Liver (tissue), 9 donors: ENCODE measurements around the gene TNS1. TPM values are rescaled to one million over a fixed set of nuclear protein-coding genes. Genes with fewer than 3 reads are reported as not detected.

Source experiments
- DNase-seq: peaks from one replicate; pipeline ENCODE4 v3.0.0-alpha.2; 2017; ENCODE audit warnings: low spot score
- H3K27ac ChIP-seq, 2 donors: one replicate each; pipeline ENCODE4 v1.7.0; 2013; ENCODE audit warnings: inconsistent platforms in 2 of 2, low read length in 2 of 2, control low read depth in 1 of 2, low read depth in 1 of 2, mild to moderate bottlenecking in 1 of 2
- H3K27me3 ChIP-seq, 4 donors: one replicate each; pipeline versions ENCODE4 v1.6.1 to v1.7.0; 2013; ENCODE audit warnings: low read length in 3 of 4, inconsistent platforms in 1 of 4, mild to moderate bottlenecking in 1 of 4, moderate library complexity in 1 of 4; ENCODE audit not compliant: control insufficient read depth in 4 of 4, insufficient read depth in 4 of 4
- H3K36me3 ChIP-seq, 4 donors: one replicate each; pipeline versions ENCODE4 v1.6.1 to v1.7.0; 2013; ENCODE audit warnings: low read length in 3 of 4, mild to moderate bottlenecking in 3 of 4, low read depth in 1 of 4, moderate library complexity in 1 of 4; ENCODE audit not compliant: control insufficient read depth in 4 of 4, insufficient read depth in 3 of 4
- H3K4me1 ChIP-seq, 4 donors: one replicate each; pipeline versions ENCODE4 v1.6.1 to v1.7.0; 2013; ENCODE audit warnings: low read length in 3 of 4, mild to moderate bottlenecking in 3 of 4, moderate library complexity in 1 of 4; ENCODE audit not compliant: control insufficient read depth in 4 of 4, insufficient read depth in 4 of 4
- H3K4me3 ChIP-seq, 3 donors: one replicate each; pipeline versions ENCODE4 v1.6.1 to v1.7.0; 2013; ENCODE audit warnings: low read length in 3 of 3, control low read depth in 1 of 3, low read depth in 1 of 3, mild to moderate bottlenecking in 1 of 3
- H3K9ac ChIP-seq, 2 donors: one replicate each; pipeline ENCODE4 v1.7.0; 2013; ENCODE audit warnings: low read length in 2 of 2, mild to moderate bottlenecking in 2 of 2, moderate library complexity in 2 of 2, control low read depth in 1 of 2, low read depth in 1 of 2
- H3K9me3 ChIP-seq, 4 donors: one replicate each; pipeline versions ENCODE4 v1.6.1 to v1.7.0; 2013; ENCODE audit warnings: low read length in 3 of 4; ENCODE audit not compliant: control insufficient read depth in 4 of 4
- EGR1 ChIP-seq, 2 donors: IDR thresholded peaks; 2 replicates each; pipeline ENCODE4 v1.6.1; 2016 to 2018; ENCODE audit warnings: antibody characterized with exemption in 2 of 2, low read depth in 2 of 2
- FOXA1 ChIP-seq: IDR thresholded peaks from 2 replicates; pipeline ENCODE4 v1.6.1; 2016; ENCODE audit warnings: antibody characterized with exemption
- FOXA2 ChIP-seq: IDR thresholded peaks from 2 replicates; pipeline ENCODE4 v1.6.1; 2016; ENCODE audit warnings: antibody characterized with exemption
- GABPA ChIP-seq, 2 donors: IDR thresholded peaks in 1 of 2; conservative IDR thresholded peaks in 1 of 2; 2 replicates each; pipeline ENCODE4 v1.6.1; 2016; ENCODE audit warnings: antibody characterized with exemption in 2 of 2, mild to moderate bottlenecking in 1 of 2, moderate library complexity in 1 of 2
- HNF4A ChIP-seq, 2 donors: conservative IDR thresholded peaks; 2 replicates each; pipeline ENCODE4 v1.6.1; 2016; ENCODE audit warnings: antibody characterized with exemption in 2 of 2, mild to moderate bottlenecking in 2 of 2
- HNF4G ChIP-seq: IDR thresholded peaks from 2 replicates; pipeline ENCODE4 v1.6.1; 2016; ENCODE audit warnings: antibody characterized with exemption
- JUND ChIP-seq, 2 donors: IDR thresholded peaks; 2 replicates each; pipeline ENCODE4 v1.6.1; 2016; ENCODE audit warnings: antibody characterized with exemption in 2 of 2
- NR2F2 ChIP-seq: IDR thresholded peaks from 2 replicates; pipeline ENCODE4 v1.6.1; 2016; ENCODE audit warnings: antibody characterized with exemption
- RAD21 ChIP-seq, 2 donors: IDR thresholded peaks; 2 replicates each; pipeline ENCODE4 v1.6.1; 2016; ENCODE audit warnings: antibody characterized with exemption in 2 of 2, mild to moderate bottlenecking in 2 of 2
- RXRA ChIP-seq, 2 donors: IDR thresholded peaks; 2 replicates each; pipeline ENCODE4 v1.6.1; 2017 to 2018; ENCODE audit warnings: antibody characterized with exemption in 2 of 2, mild to moderate bottlenecking in 1 of 2
- SP1 ChIP-seq: IDR thresholded peaks from 2 replicates; pipeline ENCODE4 v1.6.1; 2018; ENCODE audit warnings: antibody characterized with exemption, mild to moderate bottlenecking
- TAF1 ChIP-seq: conservative IDR thresholded peaks from 2 replicates; pipeline ENCODE4 v1.6.1; 2016; ENCODE audit warnings: antibody characterized with exemption, mild to moderate bottlenecking
- YY1 ChIP-seq: IDR thresholded peaks from 2 replicates; pipeline ENCODE4 v1.6.1; 2016; ENCODE audit warnings: antibody characterized with exemption, mild to moderate bottlenecking
- WGBS: extraction: QIAGEN DNeasy Blood & Tissue Kit; methylation state at CpG from one replicate; pipeline ENCODE4 v1.1.7; 2013; 5-methylcytosine and 5-hydroxymethylcytosine counted together
- polyA plus RNA-seq, 2 donors: library from polyadenylated mRNA; stranded (reverse) in 1 of 2; unstranded in 1 of 2; fragments of 200-250 nt in 1 of 2; fragments of >200 nt in 1 of 2; fragmentation: Nextera tagmentation in 1 of 2; extraction: Ambion mirVana in 1 of 2; gene quantifications; one replicate each; pipeline versions ENCODE4 v1.2.1 to v1.2.3, GENCODE V29; 2013 to 2015
- total RNA-seq, 2 donors: library from RNA; depleted of rRNA; stranded (reverse); fragments of >200 nt; gene quantifications; one replicate each; pipeline ENCODE4 v1.2.3, GENCODE V29; 2014
- TF ChIP-seq, protein P1 (sequence below): IDR thresholded peaks from 2 replicates; pipeline ENCODE4 v1.6.1; 2016; ENCODE audit warnings: antibody characterized with exemption
- TF ChIP-seq, protein P2 (sequence below): IDR thresholded peaks from 2 replicates; pipeline ENCODE4 v1.6.1; 2016; ENCODE audit warnings: antibody characterized with exemption, mild to moderate bottlenecking
- TF ChIP-seq, protein P3 (sequence below): IDR thresholded peaks from 2 replicates; pipeline ENCODE4 v1.6.1; 2016; ENCODE audit warnings: antibody characterized with exemption
- TF ChIP-seq, protein P4 (sequence below): IDR thresholded peaks from 2 replicates; pipeline ENCODE4 v1.6.1; 2016; ENCODE audit warnings: antibody characterized with exemption
- TF ChIP-seq, protein P5 (sequence below): fragments of 150-350 bp; IDR thresholded peaks from 2 replicates; pipeline ENCODE4 v1.5.1; 2017; ENCODE audit warnings: improper control_type of control experiment, low read depth, low read length; ENCODE audit not compliant: missing input control
- donor health status: healthy.
- donor health status: healthy.
- donor health status: healthy.
- donor health status: healthy.
- donor health status: healthy.

The TNS1 gene
- total and polyA plus RNA-seq, 4 donors = 16.3 to 128 (median 57.3) TPM

DNA sequence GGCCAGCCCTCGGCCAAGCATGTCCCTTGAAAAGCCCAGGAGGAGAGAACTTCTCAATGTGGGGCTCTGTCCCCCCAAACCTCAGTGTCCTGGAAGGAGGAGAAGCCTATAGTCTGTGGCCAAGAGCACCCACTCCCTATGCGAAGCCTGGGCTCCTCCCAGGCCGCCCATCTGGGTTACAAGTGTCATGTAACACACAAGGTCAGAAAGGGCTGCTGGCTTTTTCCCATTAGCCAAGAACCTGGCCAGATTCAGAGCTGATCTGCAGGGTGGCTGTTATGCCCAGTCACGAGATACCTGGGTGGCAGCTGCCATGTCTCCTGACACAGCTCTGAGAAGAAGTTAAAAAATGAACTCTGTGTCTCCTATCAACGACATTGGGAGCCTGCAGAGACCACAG, 170.7 kb downstream of the TNS1 start:
- H3K27ac ChIP-seq = no peak overlapping the region
- no peaks in the 10 kb centered on the region for H3K27me3 ChIP-seq
- WGBS = 87% methylated on average over 5 of the region's 5 CpGs
- TF ChIP-seq, protein P1, sequence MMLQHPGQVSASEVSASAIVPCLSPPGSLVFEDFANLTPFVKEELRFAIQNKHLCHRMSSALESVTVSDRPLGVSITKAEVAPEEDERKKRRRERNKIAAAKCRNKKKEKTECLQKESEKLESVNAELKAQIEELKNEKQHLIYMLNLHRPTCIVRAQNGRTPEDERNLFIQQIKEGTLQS = no peak
- TF ChIP-seq GABPA (IDR thresholded peaks at IDR 0.05 in 1 of 2, conservative IDR thresholded peaks at IDR 0.05 in 1 of 2) = no peak
- TF ChIP-seq, protein P2, sequence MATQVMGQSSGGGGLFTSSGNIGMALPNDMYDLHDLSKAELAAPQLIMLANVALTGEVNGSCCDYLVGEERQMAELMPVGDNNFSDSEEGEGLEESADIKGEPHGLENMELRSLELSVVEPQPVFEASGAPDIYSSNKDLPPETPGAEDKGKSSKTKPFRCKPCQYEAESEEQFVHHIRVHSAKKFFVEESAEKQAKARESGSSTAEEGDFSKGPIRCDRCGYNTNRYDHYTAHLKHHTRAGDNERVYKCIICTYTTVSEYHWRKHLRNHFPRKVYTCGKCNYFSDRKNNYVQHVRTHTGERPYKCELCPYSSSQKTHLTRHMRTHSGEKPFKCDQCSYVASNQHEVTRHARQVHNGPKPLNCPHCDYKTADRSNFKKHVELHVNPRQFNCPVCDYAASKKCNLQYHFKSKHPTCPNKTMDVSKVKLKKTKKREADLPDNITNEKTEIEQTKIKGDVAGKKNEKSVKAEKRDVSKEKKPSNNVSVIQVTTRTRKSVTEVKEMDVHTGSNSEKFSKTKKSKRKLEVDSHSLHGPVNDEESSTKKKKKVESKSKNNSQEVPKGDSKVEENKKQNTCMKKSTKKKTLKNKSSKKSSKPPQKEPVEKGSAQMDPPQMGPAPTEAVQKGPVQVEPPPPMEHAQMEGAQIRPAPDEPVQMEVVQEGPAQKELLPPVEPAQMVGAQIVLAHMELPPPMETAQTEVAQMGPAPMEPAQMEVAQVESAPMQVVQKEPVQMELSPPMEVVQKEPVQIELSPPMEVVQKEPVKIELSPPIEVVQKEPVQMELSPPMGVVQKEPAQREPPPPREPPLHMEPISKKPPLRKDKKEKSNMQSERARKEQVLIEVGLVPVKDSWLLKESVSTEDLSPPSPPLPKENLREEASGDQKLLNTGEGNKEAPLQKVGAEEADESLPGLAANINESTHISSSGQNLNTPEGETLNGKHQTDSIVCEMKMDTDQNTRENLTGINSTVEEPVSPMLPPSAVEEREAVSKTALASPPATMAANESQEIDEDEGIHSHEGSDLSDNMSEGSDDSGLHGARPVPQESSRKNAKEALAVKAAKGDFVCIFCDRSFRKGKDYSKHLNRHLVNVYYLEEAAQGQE = no peak
- H3K4me3 ChIP-seq = no peak overlapping the region
- H3K9ac ChIP-seq = no peak overlapping the region
- DNase-seq = no peak
- peaks cover 16 to 76% (median 39%) of the 10 kb centered on the region in 4 donors for H3K36me3 ChIP-seq
- peaks cover 0 to 4% (median under 1%) of the 10 kb centered on the region in 4 donors for H3K4me1 ChIP-seq
- H3K9me3 ChIP-seq = no peaks in the 10 kb centered on the region

DNA sequence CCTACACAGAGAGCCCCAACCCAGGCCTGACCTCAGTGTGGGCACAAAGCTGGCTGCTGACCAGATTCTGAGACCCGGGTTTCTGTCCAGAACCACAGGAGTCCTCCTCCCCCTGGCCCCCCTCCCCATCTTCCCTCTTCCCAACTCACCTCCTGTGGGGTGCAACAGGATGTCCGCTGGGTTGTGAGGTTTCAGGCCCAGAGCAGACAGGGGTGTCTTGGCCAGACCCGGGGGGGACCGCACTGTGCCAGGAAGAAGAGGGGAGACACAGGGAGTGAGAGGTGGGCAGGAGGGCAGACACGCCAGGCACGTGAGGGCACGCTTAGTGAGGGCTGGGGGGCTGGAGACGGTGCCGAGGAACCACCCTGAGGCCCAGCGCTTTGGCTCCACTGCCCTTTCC, 171.5 kb downstream of the TNS1 start:
- 89% methylated on average over 10 of the region's 10 CpGs for WGBS

More for the DNA sequence above, 171.5 kb downstream of the TNS1 start:
- TF ChIP-seq, protein P3, sequence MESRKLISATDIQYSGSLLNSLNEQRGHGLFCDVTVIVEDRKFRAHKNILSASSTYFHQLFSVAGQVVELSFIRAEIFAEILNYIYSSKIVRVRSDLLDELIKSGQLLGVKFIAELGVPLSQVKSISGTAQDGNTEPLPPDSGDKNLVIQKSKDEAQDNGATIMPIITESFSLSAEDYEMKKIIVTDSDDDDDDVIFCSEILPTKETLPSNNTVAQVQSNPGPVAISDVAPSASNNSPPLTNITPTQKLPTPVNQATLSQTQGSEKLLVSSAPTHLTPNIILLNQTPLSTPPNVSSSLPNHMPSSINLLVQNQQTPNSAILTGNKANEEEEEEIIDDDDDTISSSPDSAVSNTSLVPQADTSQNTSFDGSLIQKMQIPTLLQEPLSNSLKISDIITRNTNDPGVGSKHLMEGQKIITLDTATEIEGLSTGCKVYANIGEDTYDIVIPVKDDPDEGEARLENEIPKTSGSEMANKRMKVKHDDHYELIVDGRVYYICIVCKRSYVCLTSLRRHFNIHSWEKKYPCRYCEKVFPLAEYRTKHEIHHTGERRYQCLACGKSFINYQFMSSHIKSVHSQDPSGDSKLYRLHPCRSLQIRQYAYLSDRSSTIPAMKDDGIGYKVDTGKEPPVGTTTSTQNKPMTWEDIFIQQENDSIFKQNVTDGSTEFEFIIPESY = no peak
- TF ChIP-seq, protein P2 = no peak
- no peak for TF ChIP-seq GABPA (IDR thresholded peaks at IDR 0.05 in 1 of 2, conservative IDR thresholded peaks at IDR 0.05 in 1 of 2)
- TF ChIP-seq FOXA2 = no peak
- TF ChIP-seq YY1 = no peak
- TF ChIP-seq EGR1 (IDR thresholded peaks at IDR 0.05; ENCODE audit: low read depth in 2 of 2) = no peak
- TF ChIP-seq RAD21 (IDR thresholded peaks at IDR 0.05) = no peak
- TF ChIP-seq NR2F2 = no peak
- no peak for TF ChIP-seq FOXA1
- TF ChIP-seq JUND (IDR thresholded peaks at IDR 0.05) = no peak
- no peak for TF ChIP-seq TAF1
- TF ChIP-seq, protein P4, sequence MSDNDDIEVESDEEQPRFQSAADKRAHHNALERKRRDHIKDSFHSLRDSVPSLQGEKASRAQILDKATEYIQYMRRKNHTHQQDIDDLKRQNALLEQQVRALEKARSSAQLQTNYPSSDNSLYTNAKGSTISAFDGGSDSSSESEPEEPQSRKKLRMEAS = no peak
- no peak for TF ChIP-seq SP1
- TF ChIP-seq, protein P1 = no peak
- TF ChIP-seq, protein P5, sequence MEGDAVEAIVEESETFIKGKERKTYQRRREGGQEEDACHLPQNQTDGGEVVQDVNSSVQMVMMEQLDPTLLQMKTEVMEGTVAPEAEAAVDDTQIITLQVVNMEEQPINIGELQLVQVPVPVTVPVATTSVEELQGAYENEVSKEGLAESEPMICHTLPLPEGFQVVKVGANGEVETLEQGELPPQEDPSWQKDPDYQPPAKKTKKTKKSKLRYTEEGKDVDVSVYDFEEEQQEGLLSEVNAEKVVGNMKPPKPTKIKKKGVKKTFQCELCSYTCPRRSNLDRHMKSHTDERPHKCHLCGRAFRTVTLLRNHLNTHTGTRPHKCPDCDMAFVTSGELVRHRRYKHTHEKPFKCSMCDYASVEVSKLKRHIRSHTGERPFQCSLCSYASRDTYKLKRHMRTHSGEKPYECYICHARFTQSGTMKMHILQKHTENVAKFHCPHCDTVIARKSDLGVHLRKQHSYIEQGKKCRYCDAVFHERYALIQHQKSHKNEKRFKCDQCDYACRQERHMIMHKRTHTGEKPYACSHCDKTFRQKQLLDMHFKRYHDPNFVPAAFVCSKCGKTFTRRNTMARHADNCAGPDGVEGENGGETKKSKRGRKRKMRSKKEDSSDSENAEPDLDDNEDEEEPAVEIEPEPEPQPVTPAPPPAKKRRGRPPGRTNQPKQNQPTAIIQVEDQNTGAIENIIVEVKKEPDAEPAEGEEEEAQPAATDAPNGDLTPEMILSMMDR = no peak
- TF ChIP-seq HNF4A (conservative IDR thresholded peaks at IDR 0.05) = no peak
- TF ChIP-seq HNF4G = no peak
- no peak for TF ChIP-seq RXRA (IDR thresholded peaks at IDR 0.05)
- no peak overlapping the region for H3K9ac ChIP-seq
- H3K9me3 ChIP-seq = no peaks in the 10 kb centered on the region
- H3K4me1 ChIP-seq = peaks cover 0 to 4% (median 0%) of the 10 kb centered on the region in 4 donors
- H3K27me3 ChIP-seq = no peaks in the 10 kb centered on the region
- DNase-seq = no peak
- no peak overlapping the region for H3K27ac ChIP-seq
- H3K36me3 ChIP-seq = peaks cover 16 to 71% (median 38%) of the 10 kb centered on the region in 4 donors
- H3K4me3 ChIP-seq = no peak overlapping the region
